WTC11 (cell line): ENCODE results near the gene DPPA5. TPM values are rescaled to one million over a fixed set of nuclear protein-coding genes. Genes with fewer than 3 reads are reported as not detected.
A peak's percentile ranks its signal among the peaks of the same experiment; 100 is the strongest.

Experiments used
- ATAC-seq: fragments of 200-7000 bp; cut with Tn5 transposase; 2 replicates; pipeline ENCODE4 v1.10.0; 2021; ENCODE audit warnings: mild to moderate bottlenecking, moderate library complexity
- CTCF ChIA-PET: fragments of 300-600 bp; sonication (Branson Sonifier 250); formaldehyde crosslinking; loops from one replicate; lab custom pipeline; 2021; ENCODE audit warnings: antibody characterized with exemption; lab: Charles Lee
- POLR2A ChIA-PET: fragments of 350-600 bp; sonication (Branson Sonifier 250); formaldehyde crosslinking; loops from one replicate; lab custom pipeline; 2021; ENCODE audit warnings: antibody characterized with exemption; lab: Charles Lee
- DNase-seq: peaks from one replicate; pipeline ENCODE4 v3.0.0; 2021; ENCODE audit warnings: low spot score
- H3K27ac Mint-ChIP-seq: 2 replicates; pipeline ENCODE4 v1.8.0; 2021; ENCODE audit warnings: mixed read lengths
- H3K27me3 Mint-ChIP-seq: 2 replicates; pipeline ENCODE4 v1.8.0; 2021; ENCODE audit warnings: low read depth, mild to moderate bottlenecking, moderate library complexity, mixed read lengths
- H3K36me3 Mint-ChIP-seq: 2 replicates; pipeline ENCODE4 v1.8.0; 2021; ENCODE audit warnings: mixed read lengths
- H3K4me1 Mint-ChIP-seq: 2 replicates; pipeline ENCODE4 v1.8.0; 2022; ENCODE audit warnings: mixed read lengths
- H3K4me3 Mint-ChIP-seq: 2 replicates; pipeline ENCODE4 v1.8.0; 2021; ENCODE audit warnings: mild to moderate bottlenecking, moderate library complexity, mixed read lengths
- H3K9me3 Mint-ChIP-seq: 2 replicates; pipeline ENCODE4 v1.8.0; 2021; ENCODE audit warnings: mixed read lengths
- ETV6 ChIP-seq: sonication (generic); formaldehyde crosslinking; IDR thresholded peaks from 2 replicates; pipeline ENCODE4 v1.8.1; 2022; ENCODE audit warnings: mild to moderate bottlenecking, missing genetic modification reagents
- FOXK1 ChIP-seq: sonication (generic); formaldehyde crosslinking; IDR thresholded peaks from 2 replicates; pipeline ENCODE4 v1.8.0; 2022; ENCODE audit warnings: mild to moderate bottlenecking, moderate library complexity, missing genetic modification reagents
- FOXP1 ChIP-seq: sonication (generic); formaldehyde crosslinking; IDR thresholded peaks from 2 replicates; pipeline ENCODE4 v1.8.0; 2022; ENCODE audit warnings: missing genetic modification reagents, mild to moderate bottlenecking, moderate library complexity, borderline replicate concordance
- GABPB1 ChIP-seq: sonication (generic); formaldehyde crosslinking; IDR thresholded peaks from 2 replicates; pipeline ENCODE4 v1.8.1; 2023; ENCODE audit warnings: mild to moderate bottlenecking, missing genetic modification reagents
- JAZF1 ChIP-seq: fragments of 250-450 bp; sonication (Bioruptor Pico); IDR thresholded peaks from 2 replicates; pipeline ENCODE4 v1.9.0; 2021; ENCODE audit warnings: moderate library complexity, mild to moderate bottlenecking, inconsistent platforms
- SP1 ChIP-seq: sonication (generic); formaldehyde crosslinking; conservative IDR thresholded peaks from 2 replicates; pipeline ENCODE4 v1.8.1; 2022; ENCODE audit warnings: missing genetic modification reagents
- TEAD1 ChIP-seq: sonication (generic); formaldehyde crosslinking; IDR thresholded peaks from 2 replicates; pipeline ENCODE4 v1.8.0; 2022; ENCODE audit warnings: mild to moderate bottlenecking, missing genetic modification reagents
- ZNF232 ChIP-seq: sonication (generic); formaldehyde crosslinking; IDR thresholded peaks from 2 replicates; pipeline ENCODE4 v1.8.0; 2022; ENCODE audit warnings: mild to moderate bottlenecking, missing genetic modification reagents
- ZNF263 ChIP-seq: sonication (generic); formaldehyde crosslinking; IDR thresholded peaks from 2 replicates; pipeline ENCODE4 v1.8.1; 2022; ENCODE audit warnings: low read depth, mild to moderate bottlenecking, moderate library complexity, missing genetic modification reagents
- total RNA-seq: library from RNA; stranded (reverse); gene quantifications from 3 replicates; pipeline ENCODE4 v1.2.3, GENCODE V29; 2021
- TF ChIP-seq, protein P1 (sequence below): sonication (generic); formaldehyde crosslinking; IDR thresholded peaks from 2 replicates; pipeline ENCODE4 v1.8.1; 2023; ENCODE audit warnings: mild to moderate bottlenecking, missing genetic modification reagents, borderline replicate concordance
- TF ChIP-seq, protein P2 (sequence below): sonication (generic); formaldehyde crosslinking; IDR thresholded peaks from 2 replicates; pipeline ENCODE4 v1.8.0; 2022; ENCODE audit warnings: mild to moderate bottlenecking, missing genetic modification reagents
- TF ChIP-seq, protein P3 (sequence below): fragments of 250-450 bp; sonication (Bioruptor Pico); IDR thresholded peaks from 2 replicates; pipeline ENCODE4 v1.9.0; 2021; ENCODE audit warnings: mild to moderate bottlenecking
- TF ChIP-seq, protein P4 (sequence below): sonication (generic); formaldehyde crosslinking; IDR thresholded peaks from 2 replicates; pipeline ENCODE4 v1.8.0; 2022; ENCODE audit warnings: mild to moderate bottlenecking, missing genetic modification reagents
- TF ChIP-seq, protein P5 (sequence below): sonication (generic); formaldehyde crosslinking; IDR thresholded peaks from 2 replicates; pipeline ENCODE4 v1.8.0; 2022; ENCODE audit warnings: mild to moderate bottlenecking, missing genetic modification reagents

Gene DPPA5
- total RNA-seq, 1 experiment from 2014 or later, result 6.7 TPM

DNA sequence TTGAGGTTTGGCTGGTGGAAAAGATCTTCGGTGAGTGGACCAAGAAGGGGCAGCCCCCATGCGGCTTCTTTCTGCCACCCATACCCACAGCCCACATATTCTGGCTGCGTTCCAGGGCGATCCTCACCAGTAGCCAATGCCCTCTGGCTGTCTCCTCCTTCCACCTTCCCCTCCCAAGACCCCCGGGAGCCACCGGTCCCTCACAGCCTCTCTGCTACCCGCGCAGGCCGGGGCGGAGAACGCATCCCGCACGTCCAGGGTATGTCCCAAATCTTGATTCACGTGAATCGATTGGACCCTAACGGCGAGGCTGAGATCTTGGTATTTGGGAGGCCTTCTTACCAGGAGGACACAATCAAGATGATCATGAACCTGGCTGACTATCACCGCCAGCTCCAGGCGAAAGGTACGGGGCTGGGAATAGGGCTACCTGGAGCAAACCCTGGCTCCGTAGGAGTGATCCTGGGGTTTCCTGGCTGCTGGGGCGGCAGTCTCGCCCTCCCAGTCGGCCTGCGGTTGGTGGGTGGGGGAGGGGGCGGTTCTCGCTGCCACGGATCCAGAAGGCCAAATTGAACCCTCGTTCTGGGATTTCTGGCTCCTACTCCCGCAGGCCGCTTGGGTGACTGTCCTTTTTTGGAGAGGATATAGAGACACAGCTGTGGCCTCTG, 8.9 kb upstream of the DPPA5 start:
- Mint-ChIP-seq H3K4me3 (no peak overlapping the region), H3K27ac (no peak overlapping the region), H3K27me3 (no peaks in the 10 kb centered on the region), H3K36me3 (no peaks in the 10 kb centered on the region), H3K9me3 (no peaks in the 10 kb centered on the region), H3K4me1 (peaks cover 2% of the 10 kb centered on the region)
- POLR2A ChIA-PET, result no interaction called here
- ATAC-seq, result no peak
- CTCF ChIA-PET, result no interaction called here
- DNase-seq, result no peak
- TF ChIP-seq, protein P1, sequence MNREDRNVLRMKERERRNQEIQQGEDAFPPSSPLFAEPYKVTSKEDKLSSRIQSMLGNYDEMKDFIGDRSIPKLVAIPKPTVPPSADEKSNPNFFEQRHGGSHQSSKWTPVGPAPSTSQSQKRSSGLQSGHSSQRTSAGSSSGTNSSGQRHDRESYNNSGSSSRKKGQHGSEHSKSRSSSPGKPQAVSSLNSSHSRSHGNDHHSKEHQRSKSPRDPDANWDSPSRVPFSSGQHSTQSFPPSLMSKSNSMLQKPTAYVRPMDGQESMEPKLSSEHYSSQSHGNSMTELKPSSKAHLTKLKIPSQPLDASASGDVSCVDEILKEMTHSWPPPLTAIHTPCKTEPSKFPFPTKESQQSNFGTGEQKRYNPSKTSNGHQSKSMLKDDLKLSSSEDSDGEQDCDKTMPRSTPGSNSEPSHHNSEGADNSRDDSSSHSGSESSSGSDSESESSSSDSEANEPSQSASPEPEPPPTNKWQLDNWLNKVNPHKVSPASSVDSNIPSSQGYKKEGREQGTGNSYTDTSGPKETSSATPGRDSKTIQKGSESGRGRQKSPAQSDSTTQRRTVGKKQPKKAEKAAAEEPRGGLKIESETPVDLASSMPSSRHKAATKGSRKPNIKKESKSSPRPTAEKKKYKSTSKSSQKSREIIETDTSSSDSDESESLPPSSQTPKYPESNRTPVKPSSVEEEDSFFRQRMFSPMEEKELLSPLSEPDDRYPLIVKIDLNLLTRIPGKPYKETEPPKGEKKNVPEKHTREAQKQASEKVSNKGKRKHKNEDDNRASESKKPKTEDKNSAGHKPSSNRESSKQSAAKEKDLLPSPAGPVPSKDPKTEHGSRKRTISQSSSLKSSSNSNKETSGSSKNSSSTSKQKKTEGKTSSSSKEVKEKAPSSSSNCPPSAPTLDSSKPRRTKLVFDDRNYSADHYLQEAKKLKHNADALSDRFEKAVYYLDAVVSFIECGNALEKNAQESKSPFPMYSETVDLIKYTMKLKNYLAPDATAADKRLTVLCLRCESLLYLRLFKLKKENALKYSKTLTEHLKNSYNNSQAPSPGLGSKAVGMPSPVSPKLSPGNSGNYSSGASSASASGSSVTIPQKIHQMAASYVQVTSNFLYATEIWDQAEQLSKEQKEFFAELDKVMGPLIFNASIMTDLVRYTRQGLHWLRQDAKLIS (CRISPR knock-in tag), result no peak
- TF ChIP-seq ETV6 (CRISPR knock-in tag), result no peak

DNA sequence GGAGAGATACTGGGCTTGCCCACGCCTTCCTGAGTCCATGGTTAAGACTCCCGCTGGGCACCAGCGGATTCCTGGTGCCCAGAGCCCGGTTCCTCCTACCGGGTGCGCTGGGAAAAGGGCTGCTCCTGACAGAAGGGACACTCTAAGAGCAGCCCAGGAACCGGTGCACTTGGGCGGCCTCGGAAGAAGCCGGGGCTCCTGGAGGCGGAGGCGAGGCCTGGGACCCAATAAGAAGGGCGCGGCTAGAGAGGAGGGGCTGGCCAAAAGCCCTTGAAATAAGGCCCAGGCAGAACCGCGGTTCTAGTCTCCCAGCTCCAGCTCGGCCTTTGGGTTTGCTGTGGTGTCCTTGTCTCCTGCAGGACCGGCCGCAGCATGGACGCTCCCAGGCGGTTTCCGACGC, 8.3 kb upstream of the DPPA5 start, which contains the start of gene KHDC3L:
Gene KHDC3L (plus strand): TSS at position 301 of the 400 bp plus-strand sequence. CDS start 72 bp downstream, at position 373.
- DNase-seq, result no peak
- no peak for TF ChIP-seq FOXP1 (CRISPR knock-in tag)
- TF ChIP-seq, all 79 proteins: peak for 0
- ATAC-seq, result no peak; the same call in 1 of the 2 replicates
- Mint-ChIP-seq H3K9me3 (no peaks in the 10 kb centered on the region), H3K4me3 (no peak within 1 kb of the TSS), H3K4me1 (no peaks in the 10 kb centered on the region), H3K36me3 (no peaks in the 10 kb centered on the region), H3K27me3 (no peaks in the 10 kb centered on the region), H3K27ac (no peak within 1 kb of the TSS)
- CTCF ChIA-PET, result no interaction called here
- POLR2A ChIA-PET, result no interaction called here

DNA sequence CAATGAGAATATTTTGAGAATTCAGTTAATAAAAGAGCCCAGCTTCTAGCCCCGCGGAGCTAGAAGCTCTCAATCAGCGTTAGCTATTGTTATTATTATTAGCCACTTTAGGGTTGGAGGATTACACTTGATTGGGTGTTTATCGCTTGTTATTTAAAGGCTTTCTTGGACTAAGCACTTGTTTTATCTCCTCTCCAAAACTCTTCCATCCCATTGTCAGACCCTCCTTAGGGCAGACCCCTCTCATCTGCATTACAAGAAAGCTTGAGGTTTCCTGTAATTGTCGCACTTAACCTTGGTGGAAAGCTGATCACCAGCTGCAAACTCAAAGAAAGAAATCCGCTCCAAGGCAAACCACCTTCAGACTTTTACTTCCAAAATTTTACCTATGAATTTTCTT, 4.8 kb downstream of the DPPA5 start:
- peak; percentile 89; the same call in 1 of the 2 replicates for TF ChIP-seq JAZF1 (CRISPR knock-in tag)
- peak; percentile 21; the same call in 1 of the 2 replicates for TF ChIP-seq TEAD1 (CRISPR knock-in tag)
- TF ChIP-seq, protein P2, sequence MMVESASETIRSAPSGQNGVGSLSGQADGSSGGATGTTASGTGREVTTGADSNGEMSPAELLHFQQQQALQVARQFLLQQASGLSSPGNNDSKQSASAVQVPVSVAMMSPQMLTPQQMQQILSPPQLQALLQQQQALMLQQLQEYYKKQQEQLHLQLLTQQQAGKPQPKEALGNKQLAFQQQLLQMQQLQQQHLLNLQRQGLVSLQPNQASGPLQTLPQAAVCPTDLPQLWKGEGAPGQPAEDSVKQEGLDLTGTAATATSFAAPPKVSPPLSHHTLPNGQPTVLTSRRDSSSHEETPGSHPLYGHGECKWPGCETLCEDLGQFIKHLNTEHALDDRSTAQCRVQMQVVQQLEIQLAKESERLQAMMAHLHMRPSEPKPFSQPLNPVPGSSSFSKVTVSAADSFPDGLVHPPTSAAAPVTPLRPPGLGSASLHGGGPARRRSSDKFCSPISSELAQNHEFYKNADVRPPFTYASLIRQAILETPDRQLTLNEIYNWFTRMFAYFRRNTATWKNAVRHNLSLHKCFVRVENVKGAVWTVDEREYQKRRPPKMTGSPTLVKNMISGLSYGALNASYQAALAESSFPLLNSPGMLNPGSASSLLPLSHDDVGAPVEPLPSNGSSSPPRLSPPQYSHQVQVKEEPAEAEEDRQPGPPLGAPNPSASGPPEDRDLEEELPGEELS (CRISPR knock-in tag), result peak; percentile 70; the same call in 1 of the 2 replicates
- no peak for TF ChIP-seq GABPB1
- peak; percentile 24; the same call in 1 of the 2 replicates for TF ChIP-seq FOXK1 (CRISPR knock-in tag)
- TF ChIP-seq, protein P3, sequence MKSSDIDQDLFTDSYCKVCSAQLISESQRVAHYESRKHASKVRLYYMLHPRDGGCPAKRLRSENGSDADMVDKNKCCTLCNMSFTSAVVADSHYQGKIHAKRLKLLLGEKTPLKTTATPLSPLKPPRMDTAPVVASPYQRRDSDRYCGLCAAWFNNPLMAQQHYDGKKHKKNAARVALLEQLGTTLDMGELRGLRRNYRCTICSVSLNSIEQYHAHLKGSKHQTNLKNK (CRISPR knock-in tag), result peak; percentile 100
- Mint-ChIP-seq H3K27me3 (peaks cover 9% of the 10 kb centered on the region), H3K4me1 (peaks cover 54% of the 10 kb centered on the region), H3K4me3 (peak overlapping the region; percentile 32), H3K36me3 (peaks cover 2% of the 10 kb centered on the region; the same call in 1 of the 2 replicates), H3K9me3 (no peaks in the 10 kb centered on the region), H3K27ac (peak overlapping the region; percentile 93)
- peak; percentile 82 for ATAC-seq
- ChIA-PET POLR2A (interaction anchor here (0.6 to 1.5 kb wide), 4 partner anchors 39 to 164 kb away, joined by 4 to 5 read pairs (median 4); partner anchors contain the start of gene MTO1), CTCF (interaction anchor here (0.6 to 3.1 kb wide), 10 partner anchors 12 to 87 kb away, joined by 3 to 17 read pairs (median 6); no protein-coding TSS in a partner anchor)
- no peak for DNase-seq

DNA sequence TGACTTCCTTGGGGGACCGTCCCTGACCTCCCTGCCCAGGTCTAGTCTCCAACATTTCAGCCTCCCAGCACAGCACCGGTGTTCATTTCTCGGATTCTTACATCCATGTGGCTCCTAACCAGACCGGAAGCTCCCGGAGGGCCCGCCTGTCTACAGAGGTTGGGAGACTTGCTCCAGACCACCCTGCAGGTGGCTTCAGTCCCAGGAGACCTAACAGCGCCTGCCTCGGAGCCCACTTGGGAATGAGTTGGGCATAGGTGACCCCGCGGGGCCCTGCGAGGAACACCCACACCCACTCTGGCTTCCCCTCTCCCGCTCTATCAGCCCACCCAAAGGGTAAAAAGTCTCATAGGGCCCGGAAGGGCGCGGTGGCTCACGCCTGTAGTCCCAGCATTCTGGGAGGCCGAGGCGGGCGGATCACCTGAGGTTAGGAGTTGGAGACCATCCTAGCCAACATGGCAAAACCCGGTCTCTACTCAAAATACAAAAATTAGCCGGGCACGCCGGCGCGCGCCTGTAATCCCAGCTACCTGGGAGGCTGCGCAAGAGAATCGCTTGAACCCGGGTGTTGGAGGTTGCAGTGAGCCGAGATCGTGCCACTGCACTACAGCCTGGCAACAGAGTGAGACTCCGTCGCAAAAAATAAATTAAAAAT, 5.4 kb downstream of the DPPA5 start:
- ATAC-seq (peak; percentile 43), DNase-seq (peak; percentile 46)
- Mint-ChIP-seq H3K27me3 (peaks cover 8% of the 10 kb centered on the region), H3K4me1 (peaks cover 59% of the 10 kb centered on the region), H3K9me3 (no peaks in the 10 kb centered on the region), H3K36me3 (peaks cover 2% of the 10 kb centered on the region; the same call in 1 of the 2 replicates), H3K4me3 (0 out of 2 replicates have a peak overlapping the region, but pooled peaks have one; percentile 16), H3K27ac (peak overlapping the region; percentile 93)
- TF ChIP-seq, protein P4, sequence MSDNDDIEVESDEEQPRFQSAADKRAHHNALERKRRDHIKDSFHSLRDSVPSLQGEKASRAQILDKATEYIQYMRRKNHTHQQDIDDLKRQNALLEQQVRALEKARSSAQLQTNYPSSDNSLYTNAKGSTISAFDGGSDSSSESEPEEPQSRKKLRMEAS (CRISPR knock-in tag), result peak; percentile 67
- TF ChIP-seq FOXP1 (CRISPR knock-in tag), result no peak
- TF ChIP-seq, protein P5, sequence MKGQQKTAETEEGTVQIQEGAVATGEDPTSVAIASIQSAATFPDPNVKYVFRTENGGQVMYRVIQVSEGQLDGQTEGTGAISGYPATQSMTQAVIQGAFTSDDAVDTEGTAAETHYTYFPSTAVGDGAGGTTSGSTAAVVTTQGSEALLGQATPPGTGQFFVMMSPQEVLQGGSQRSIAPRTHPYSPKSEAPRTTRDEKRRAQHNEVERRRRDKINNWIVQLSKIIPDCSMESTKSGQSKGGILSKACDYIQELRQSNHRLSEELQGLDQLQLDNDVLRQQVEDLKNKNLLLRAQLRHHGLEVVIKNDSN, result 0 out of 2 replicates have a peak, but pooled peaks have one; percentile 32
- TF ChIP-seq ZNF263 (CRISPR knock-in tag), result no peak
- 0 out of 2 replicates have a peak, but pooled peaks have one; percentile 45 for TF ChIP-seq TEAD1 (CRISPR knock-in tag)
- TF ChIP-seq SP1, result no peak
- no peak for TF ChIP-seq JAZF1 (CRISPR knock-in tag)
- no peak for TF ChIP-seq ZNF232 (CRISPR knock-in tag)
- ChIA-PET CTCF (interaction anchor here (0.9 to 3.1 kb wide), 10 partner anchors 13 to 63 kb away, joined by 3 to 17 read pairs (median 6); no protein-coding TSS in a partner anchor), POLR2A (interaction anchor here (0.6 to 1.5 kb wide), 3 partner anchors 40 to 165 kb away, joined by 4 to 5 read pairs (median 5); no protein-coding TSS in a partner anchor)
